ENCODE measurements around the gene LIMD2.

Gene LIMD2

GRCh38 chr17:63703029-63703428 is 3.1 kb upstream of the LIMD2 start:
- H3K4me3 ChIP-seq (ENCODE audit: low read depth, low read length): no peak overlapping the region
- TF ChIP-seq, protein P1, sequence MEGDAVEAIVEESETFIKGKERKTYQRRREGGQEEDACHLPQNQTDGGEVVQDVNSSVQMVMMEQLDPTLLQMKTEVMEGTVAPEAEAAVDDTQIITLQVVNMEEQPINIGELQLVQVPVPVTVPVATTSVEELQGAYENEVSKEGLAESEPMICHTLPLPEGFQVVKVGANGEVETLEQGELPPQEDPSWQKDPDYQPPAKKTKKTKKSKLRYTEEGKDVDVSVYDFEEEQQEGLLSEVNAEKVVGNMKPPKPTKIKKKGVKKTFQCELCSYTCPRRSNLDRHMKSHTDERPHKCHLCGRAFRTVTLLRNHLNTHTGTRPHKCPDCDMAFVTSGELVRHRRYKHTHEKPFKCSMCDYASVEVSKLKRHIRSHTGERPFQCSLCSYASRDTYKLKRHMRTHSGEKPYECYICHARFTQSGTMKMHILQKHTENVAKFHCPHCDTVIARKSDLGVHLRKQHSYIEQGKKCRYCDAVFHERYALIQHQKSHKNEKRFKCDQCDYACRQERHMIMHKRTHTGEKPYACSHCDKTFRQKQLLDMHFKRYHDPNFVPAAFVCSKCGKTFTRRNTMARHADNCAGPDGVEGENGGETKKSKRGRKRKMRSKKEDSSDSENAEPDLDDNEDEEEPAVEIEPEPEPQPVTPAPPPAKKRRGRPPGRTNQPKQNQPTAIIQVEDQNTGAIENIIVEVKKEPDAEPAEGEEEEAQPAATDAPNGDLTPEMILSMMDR (IDR thresholded peaks at IDR 0.05; ENCODE audit: low read depth, low read length): no peak
- no peaks in the 10 kb centered on the region for H3K27me3 ChIP-seq
- 0 out of 2 replicates have a peak, but pooled peaks cover 4% of the 10 kb centered on the region for H3K4me1 ChIP-seq
- DNase-seq: no peak
- H3K36me3 ChIP-seq: peaks cover 9% of the 10 kb centered on the region
- peaks cover 4% of the 10 kb centered on the region for H3K9me3 ChIP-seq

DNA sequence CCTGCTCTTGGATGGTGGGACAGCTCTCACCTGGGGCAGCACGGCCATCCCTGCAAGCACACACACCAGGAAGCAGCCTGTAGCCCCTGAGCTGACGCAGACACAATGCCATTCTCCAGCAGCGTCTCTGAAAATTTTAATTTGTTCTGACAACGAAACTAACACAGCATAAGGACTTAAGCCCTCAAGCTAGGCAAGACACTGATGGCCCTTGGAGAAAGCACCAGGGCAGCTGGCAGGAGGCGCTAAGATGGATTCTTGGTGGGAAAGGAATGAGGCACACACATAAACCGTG is 2.7 kb upstream of the LIMD2 start:
- Histone ChIP-seq H3K4me3 (ENCODE audit: low read depth, low read length) (no peak overlapping the region), H3K36me3 (peaks cover 10% of the 10 kb centered on the region), H3K9me3 (peaks cover 4% of the 10 kb centered on the region), H3K27me3 (no peaks in the 10 kb centered on the region), H3K4me1 (0 out of 2 replicates have a peak, but pooled peaks cover 4% of the 10 kb centered on the region)
- DNase-seq: no peak
- TF ChIP-seq, protein P1 (IDR thresholded peaks at IDR 0.05; ENCODE audit: low read depth, low read length): no peak

DNA sequence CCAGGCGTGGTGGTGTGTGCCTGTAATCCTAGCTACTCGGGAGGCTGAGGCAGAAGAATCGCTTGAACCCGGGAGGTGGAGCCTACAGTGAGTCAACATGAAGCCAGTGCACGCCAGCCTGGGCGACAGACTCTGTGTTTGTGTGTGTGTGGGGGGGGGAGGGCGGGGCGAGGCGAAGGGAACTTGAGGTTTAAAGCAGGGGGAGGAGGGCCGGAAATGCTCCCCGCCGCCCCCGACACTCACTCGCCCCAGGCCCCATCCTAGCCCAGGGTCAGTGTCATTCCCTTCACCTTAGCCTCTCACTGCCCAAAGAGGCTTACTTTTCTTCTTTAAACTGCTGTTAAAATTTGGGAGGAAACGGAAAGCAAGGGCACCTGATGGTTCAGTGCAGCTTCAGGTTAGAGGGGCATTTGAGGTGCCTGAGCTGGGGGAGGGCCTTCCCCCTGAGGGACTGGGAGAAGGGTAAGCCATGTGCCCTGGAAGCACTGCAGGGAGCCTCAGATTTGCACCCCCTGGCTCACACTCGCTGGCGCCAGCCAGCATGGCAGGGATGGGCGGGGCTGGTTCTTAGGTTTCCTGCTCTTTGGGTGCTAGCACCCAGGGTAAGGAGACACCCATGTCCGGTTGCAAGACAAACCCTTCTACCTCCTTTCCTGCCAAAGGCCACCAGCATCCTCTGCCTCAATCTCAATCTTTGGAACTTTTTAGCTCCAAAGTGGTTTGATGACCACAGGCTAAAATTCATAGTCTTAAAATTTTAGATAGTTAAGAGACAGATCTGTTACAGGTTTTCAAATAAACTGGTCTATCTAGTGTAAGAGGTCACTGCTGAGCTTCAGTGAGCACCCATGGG is 2.2 kb upstream of the LIMD2 start:
- Histone ChIP-seq H3K36me3 (peaks cover 10% of the 10 kb centered on the region), H3K4me1 (0 out of 2 replicates have a peak, but pooled peaks cover 4% of the 10 kb centered on the region), H3K9me3 (peaks cover 4% of the 10 kb centered on the region), H3K4me3 (ENCODE audit: low read depth, low read length) (no peak overlapping the region), H3K27me3 (no peaks in the 10 kb centered on the region)
- TF ChIP-seq, protein P1 (IDR thresholded peaks at IDR 0.05; ENCODE audit: low read depth, low read length): no peak
- no peak for DNase-seq

DNA sequence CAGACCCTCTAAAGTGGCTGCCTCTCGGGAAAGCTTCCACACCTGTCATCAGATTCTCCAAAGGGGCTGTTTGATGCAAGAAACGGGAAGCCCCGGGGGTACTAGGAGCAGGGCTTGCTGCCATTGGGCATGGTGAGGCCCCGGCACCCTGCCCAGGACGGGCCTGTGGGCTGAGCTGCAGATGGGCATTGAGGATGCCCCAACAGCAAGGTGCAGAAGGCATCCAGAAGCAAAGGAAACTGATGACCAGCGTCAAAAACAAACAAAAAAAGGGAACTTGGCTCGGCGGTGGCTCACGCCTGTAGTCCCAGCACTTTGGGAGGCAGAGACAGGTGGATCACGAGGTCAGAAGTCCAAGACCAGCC is 1.5 kb upstream of the LIMD2 start:
- H3K4me1 ChIP-seq: peaks cover 4% of the 10 kb centered on the region; the same call in 1 of the 2 replicates
- no peaks in the 10 kb centered on the region for H3K27me3 ChIP-seq
- no peak overlapping the region; the same call in 1 of the 2 replicates for H3K4me3 ChIP-seq (ENCODE audit: low read depth, low read length)
- H3K9me3 ChIP-seq: peaks cover 4% of the 10 kb centered on the region
- DNase-seq: no peak
- peaks cover 13% of the 10 kb centered on the region for H3K36me3 ChIP-seq
- TF ChIP-seq, protein P1 (IDR thresholded peaks at IDR 0.05; ENCODE audit: low read depth, low read length): no peak

- peaks cover 4% of the 10 kb centered on the region for H3K9me3 ChIP-seq
- peak; percentile 63 for DNase-seq
- H3K4me1 ChIP-seq: peaks cover 4% of the 10 kb centered on the region; the same call in 1 of the 2 replicates
- peak overlapping the region; percentile 57 for H3K4me3 ChIP-seq (ENCODE audit: low read depth, low read length)
- peaks cover 13% of the 10 kb centered on the region for H3K36me3 ChIP-seq
- no peaks in the 10 kb centered on the region for H3K27me3 ChIP-seq
- TF ChIP-seq, protein P1 (IDR thresholded peaks at IDR 0.05; ENCODE audit: low read depth, low read length): no peak
Observed at GRCh38 chr17:63700528-63701455, 867 bp upstream of the LIMD2 start.
